GM10266 (cell line): ENCODE measurements around the gene ELL3.

Source experiments
- DNase-seq: peaks from one replicate; pipeline ENCODE4 v3.0.0; 2012; ENCODE audit errors: extremely low spot score
- CTCF ChIP-seq: IDR thresholded peaks from 2 replicates; pipeline ENCODE4 v1.5.1; 2012; ENCODE audit warnings: mild to moderate bottlenecking, low read depth; ENCODE audit not compliant: control insufficient read depth, insufficient read depth; ENCODE audit errors: missing control alignments

The ELL3 gene

DNA sequence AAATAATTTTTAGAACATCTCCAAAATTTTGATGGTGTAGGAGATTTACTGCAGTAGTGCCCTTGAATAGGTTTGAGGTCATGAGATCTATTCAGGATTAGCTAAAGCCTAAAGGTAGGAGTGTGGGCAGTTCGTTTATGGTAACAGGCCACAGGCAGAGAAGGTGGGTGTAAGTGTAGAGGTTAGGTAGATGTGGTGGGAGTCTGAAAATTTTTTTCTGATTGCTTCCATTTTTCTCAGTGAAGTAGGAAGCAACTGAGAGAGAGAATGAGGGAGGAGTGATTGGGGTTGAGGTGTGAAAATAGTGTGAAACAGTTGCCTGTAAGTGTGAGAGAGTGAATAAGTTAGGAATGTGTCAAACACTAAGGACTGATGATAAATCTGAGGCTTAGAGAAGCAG lies 2.2 kb upstream of the ELL3 start:
- TF ChIP-seq CTCF: no peak
- DNase-seq: no peak

DNA sequence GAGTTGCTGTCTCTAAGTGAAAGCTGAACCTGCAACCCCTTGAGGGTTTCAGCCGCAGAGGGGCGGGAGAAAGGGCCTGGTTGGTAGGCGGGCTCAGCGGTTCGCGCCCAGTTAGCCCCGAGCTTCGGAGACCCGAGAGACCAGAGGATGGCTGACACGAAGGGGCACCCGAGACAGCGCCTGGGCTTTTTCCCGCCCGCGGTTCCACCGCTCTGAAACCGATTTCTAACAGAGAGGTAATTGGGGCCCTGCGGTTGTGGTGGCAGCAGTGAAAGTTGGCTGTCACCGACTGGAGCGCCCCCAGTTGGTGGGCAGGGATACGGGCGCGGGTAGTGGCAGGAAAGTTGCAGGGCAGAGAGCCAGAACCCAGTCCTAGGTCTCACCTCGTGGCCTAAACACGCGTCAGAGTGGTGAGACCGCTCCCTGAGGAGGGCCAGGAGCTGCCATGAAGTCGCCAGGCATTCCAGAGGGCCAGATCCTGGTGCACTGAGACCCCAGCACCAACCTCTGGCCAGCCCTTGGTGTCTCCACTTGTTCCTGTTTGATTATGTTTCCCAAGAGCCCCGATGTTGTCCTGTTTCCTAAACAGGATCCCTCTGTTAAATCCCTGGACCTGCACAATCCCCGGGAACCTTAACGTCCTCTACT lies 625 bp upstream of the ELL3 start:
- peak; percentile 72 for DNase-seq
- TF ChIP-seq CTCF: peak; percentile 76

DNA sequence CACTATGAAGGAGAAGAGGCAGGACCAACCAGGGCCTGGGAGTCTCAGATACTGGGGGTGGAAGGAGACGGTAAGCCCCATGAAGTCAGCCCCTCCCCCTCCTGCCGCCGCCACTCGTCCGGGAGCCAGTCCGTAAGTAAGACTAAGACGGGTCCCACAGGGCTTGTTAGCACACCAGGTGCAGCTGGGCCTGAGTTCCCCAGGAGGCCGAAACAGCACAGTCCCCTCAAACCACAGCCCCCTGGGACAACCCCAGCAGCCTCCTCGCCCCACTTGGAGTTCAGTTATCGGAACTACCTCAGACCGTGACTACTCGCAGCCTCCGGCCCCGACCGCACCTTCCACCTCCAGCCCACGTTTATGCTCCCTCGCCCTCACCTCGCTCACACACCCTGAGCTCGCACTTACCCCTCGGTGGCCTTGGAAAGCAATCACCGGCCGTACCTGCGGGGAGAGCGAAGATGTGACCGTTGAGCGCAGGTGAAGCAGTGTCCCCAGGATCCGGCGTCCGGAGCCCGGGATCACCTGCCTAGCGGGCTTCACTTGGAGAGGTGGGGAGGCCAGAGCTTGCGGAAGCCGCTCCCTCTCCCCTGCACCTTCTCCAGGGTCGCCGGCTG lies 557 bp downstream of the ELL3 start:
- no peak for TF ChIP-seq CTCF
- peak; percentile 76 for DNase-seq

DNA sequence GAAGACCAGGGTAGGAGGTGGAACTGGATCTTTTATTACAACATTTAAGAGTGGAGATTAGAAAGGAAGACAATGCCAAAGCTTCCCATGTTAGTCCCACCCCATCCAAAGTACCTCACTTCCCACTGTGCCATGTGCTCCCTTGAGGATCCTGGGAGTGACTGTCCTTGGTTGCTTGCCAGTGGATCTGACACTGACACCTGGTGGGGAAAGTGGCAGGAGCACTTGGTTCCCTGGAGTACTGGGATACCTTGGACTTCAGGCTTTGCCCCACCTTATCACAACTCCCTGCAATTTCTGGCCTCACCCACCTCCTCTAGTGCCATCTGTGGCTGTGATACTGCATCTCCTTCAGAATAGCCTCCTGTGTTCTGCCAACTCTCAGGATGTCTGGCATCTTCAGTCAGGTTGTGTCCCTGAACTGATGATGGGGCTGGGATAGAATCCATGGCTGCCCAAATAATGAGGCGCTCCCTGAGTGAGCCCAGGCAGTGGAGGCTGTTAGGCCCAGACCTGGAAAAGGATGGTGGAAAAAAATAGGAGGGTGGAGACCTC lies 1.3 kb downstream of the ELL3 start:
- no peak for DNase-seq

GRCh38 chr15:43774062-43774461 lies 2.7 kb downstream of the ELL3 start:
- no peak for DNase-seq
- no peak for TF ChIP-seq CTCF

More for the DNA sequence above, 1.3 kb downstream of the ELL3 start:
- TF ChIP-seq CTCF: no peak

GRCh38 chr15:43772624-43773023 lies 4.1 kb downstream of the ELL3 start:
- no peak for DNase-seq
- TF ChIP-seq CTCF: no peak

DNA sequence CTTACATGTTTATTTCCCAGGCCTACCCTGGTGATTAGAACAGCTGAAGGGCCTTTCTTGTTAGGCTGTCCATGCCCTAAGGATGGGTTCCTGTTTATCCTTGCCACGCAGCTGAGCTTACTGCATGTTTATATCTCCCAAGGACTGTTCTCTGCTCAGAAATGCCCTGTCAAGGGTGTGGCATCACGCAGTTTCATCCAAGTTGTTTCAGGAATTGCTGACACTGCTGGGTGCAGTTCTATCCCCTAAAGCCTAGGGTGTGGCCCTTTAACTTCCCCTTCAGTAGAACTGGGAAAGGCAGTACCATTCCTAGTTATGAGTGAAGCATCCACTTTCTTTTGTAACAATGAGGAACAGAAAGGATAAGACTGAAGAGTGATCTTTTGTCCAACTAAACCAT lies 5.0 kb downstream of the ELL3 start:
- DNase-seq: no peak
- TF ChIP-seq CTCF: no peak
